GM12878 (cell line): Measurements from ENCODE around the gene MYOZ1. TPM values are rescaled to one million over a fixed set of nuclear protein-coding genes. Genes with fewer than 3 reads are reported as not detected.
A peak's percentile ranks its signal among the peaks of the same experiment; 100 is the strongest.

Experiments
- ATAC-seq: fragments of 200-7000 bp; cut with Tn5 transposase; 3 replicates; pipeline ENCODE4 v1.9.1; 2020; ENCODE audit warnings: mild to moderate bottlenecking, moderate library complexity
- BruUV-seq: library from RNA; stranded (reverse); fragments of 400-500 nt; replicated peaks from 2 replicates; lab custom pipeline; 2021; lab: Mats Ljungman, UMichigan
- CTCF ChIA-PET: fragments of 300-600 bp; sonication (Branson Sonifier 250); formaldehyde crosslinking; extraction: SDS; loops from one replicate; lab custom pipeline; 2021; ENCODE audit warnings: inconsistent platforms; lab: Yijun Ruan, JAX
- POLR2A ChIA-PET: fragments of 350-600 bp; formaldehyde crosslinking; extraction: SDS; loops from one replicate; lab custom pipeline; 2021; ENCODE audit warnings: inconsistent platforms; lab: Charles Lee
- RAD21 ChIA-PET: fragments of 300-600 bp; sonication (Branson Sonifier 250); formaldehyde crosslinking; loops from one replicate; lab custom pipeline; 2023; ENCODE audit warnings: antibody characterized with exemption; ENCODE audit not compliant: unreplicated experiment; lab: Charles Lee
- SMC1A ChIA-PET: fragments of 300-600 bp; sonication (Branson Sonifier 250); formaldehyde crosslinking; loops from one replicate; lab custom pipeline; 2023; ENCODE audit not compliant: unreplicated experiment, uncharacterized antibody; lab: Charles Lee
- DNase-seq: peaks from one replicate; pipeline ENCODE4 v3.0.0-alpha.2; 2011; ENCODE audit warnings: low read depth, low spot score
- FAIRE-seq: peaks from 3 replicates; lab custom pipeline; 2011; peaks lifted over from hg19 to GRCh38; lab: Jason Lieb, UNC
- H2AFZ ChIP-seq: 2 replicates; pipeline ENCODE4 v1.6.0; 2011; ENCODE audit warnings: low read depth, low read length, control low read depth; ENCODE audit not compliant: control insufficient read depth
- H3K27ac ChIP-seq: 2 replicates; pipeline ENCODE4 v1.5.1; 2011; ENCODE audit warnings: control low read depth; ENCODE audit not compliant: control insufficient read depth, insufficient read depth
- H3K27me3 ChIP-seq, 2 experiments: replicated peaks in 1 of 2; 2 replicates each; pipeline versions ENCODE4 v1.6.0 to v1.6.1; 2011; ENCODE audit warnings: low read length in 1 of 2; ENCODE audit not compliant: control insufficient read depth in 2 of 2, insufficient read depth in 2 of 2
- H3K36me3 ChIP-seq, 2 experiments: 2 replicates each; pipeline ENCODE4 v1.5.1; 2011; ENCODE audit warnings: low read length in 1 of 2; ENCODE audit not compliant: control insufficient read depth in 2 of 2, insufficient read depth in 2 of 2
- H3K4me1 ChIP-seq: 2 replicates; pipeline ENCODE4 v1.6.1; 2011; ENCODE audit warnings: mild to moderate bottlenecking, low read length, moderate library complexity, mixed read lengths; ENCODE audit not compliant: control insufficient read depth, insufficient read depth
- H3K4me2 ChIP-seq: 2 replicates; pipeline ENCODE4 v1.6.0; 2011; ENCODE audit warnings: control low read depth; ENCODE audit not compliant: control insufficient read depth, insufficient read depth
- H3K4me3 ChIP-seq: fragments of 200-600 bp; sonication (generic); 2 replicates; pipeline ENCODE4 v1.5.1; 2016
- H3K79me2 ChIP-seq: 2 replicates; pipeline ENCODE4 v1.6.0; 2011; ENCODE audit warnings: low read length; ENCODE audit not compliant: control insufficient read depth, insufficient read depth
- H3K9ac ChIP-seq: 2 replicates; pipeline ENCODE4 v1.8.0; 2011; ENCODE audit warnings: low read length, control low read depth, mixed read lengths; ENCODE audit not compliant: control insufficient read depth, insufficient read depth
- H3K9me3 ChIP-seq: replicated peaks from 3 replicates; pipeline ENCODE4 v1.5.1; 2011; ENCODE audit warnings: mild to moderate bottlenecking, low read length; ENCODE audit not compliant: control insufficient read depth, insufficient read depth
- H4K20me1 ChIP-seq: 2 replicates; pipeline ENCODE4 v1.6.0; 2011; ENCODE audit not compliant: control insufficient read depth, insufficient read depth
- BCL11A ChIP-seq: IDR thresholded peaks from 2 replicates; pipeline ENCODE4 v1.6.1; 2011; ENCODE audit warnings: low read depth, low read length
- CHD2 ChIP-seq: IDR thresholded peaks from 2 replicates; pipeline ENCODE4 v1.6.1; 2011; ENCODE audit warnings: low read depth, low read length, improper control_type of control experiment, borderline replicate concordance
- ETV6 ChIP-seq, 2 experiments: fragments of 450-650 bp in 1 of 2; IDR thresholded peaks in 1 of 2; conservative IDR thresholded peaks in 1 of 2; 2 replicates each; pipeline ENCODE4 v1.6.1; 2014; ENCODE audit warnings: antibody characterized with exemption in 1 of 2, borderline replicate concordance in 1 of 2, low read depth in 1 of 2, mild to moderate bottlenecking in 1 of 2, moderate library complexity in 1 of 2
- IKZF1 ChIP-seq: fragments of 450-650 bp; conservative IDR thresholded peaks from 2 replicates; pipeline ENCODE4 v1.6.1; 2017; ENCODE audit warnings: antibody characterized with exemption, mild to moderate bottlenecking
- JUNB ChIP-seq: IDR thresholded peaks from 2 replicates; pipeline ENCODE4 v1.6.1; 2016; ENCODE audit warnings: antibody characterized with exemption, mild to moderate bottlenecking
- MEF2A ChIP-seq: IDR thresholded peaks from 2 replicates; pipeline ENCODE4 v1.6.1; 2011; ENCODE audit warnings: low read depth, mild to moderate bottlenecking, low read length, moderate library complexity; ENCODE audit not compliant: insufficient read depth
- MYB ChIP-seq: fragments of 150-350 bp; IDR thresholded peaks from 2 replicates; pipeline ENCODE4 v1.6.1; 2014; ENCODE audit warnings: mild to moderate bottlenecking, low read depth, low read length, borderline replicate concordance
- NFIC ChIP-seq: IDR thresholded peaks from 2 replicates; pipeline ENCODE4 v1.6.1; 2012; ENCODE audit warnings: low read depth, mild to moderate bottlenecking, inconsistent platforms, low read length, moderate library complexity
- POLR2A ChIP-seq: IDR thresholded peaks from 2 replicates; pipeline ENCODE4 v1.6.1; 2011; ENCODE audit warnings: low read depth, mild to moderate bottlenecking, low read length
- SMARCA5 ChIP-seq: fragments of 450-650 bp; IDR thresholded peaks from 2 replicates; pipeline ENCODE4 v1.6.1; 2017; ENCODE audit warnings: mild to moderate bottlenecking
- STAT3 ChIP-seq: IDR thresholded peaks from 2 replicates; pipeline ENCODE4 v1.6.1; 2011; ENCODE audit warnings: low read depth, low read length, improper control_type of control experiment
- WGBS: methylation state at CpG from one replicate; pipeline ENCODE4 v1.1.6; 2016; ENCODE audit warnings: low lambda C conversion rate; ENCODE audit not compliant: insufficient replicate concordance, insufficient coverage; ENCODE audit errors: missing lambda C conversion rate; 5-methylcytosine and 5-hydroxymethylcytosine counted together
- in situ Hi-C: fragments of 300-500 bp; cut with MboI; formaldehyde crosslinking; loops from 9 replicates; pipeline ENCODE4 v1.14.3; 2018; ENCODE audit warnings: mixed read lengths
- intact Hi-C: fragments of 100-400 bp; cut with micrococcal nuclease; formaldehyde crosslinking; loops from one replicate; pipeline ENCODE4 v1.14.2; 2022; ENCODE audit not compliant: unreplicated experiment
- polyA plus RNA-seq, 11 experiments: library from polyadenylated mRNA; depleted of rRNA in 4 of 11; unstranded in 6 of 11; stranded (reverse) in 5 of 11; fragments of >200 nt; fragmentation: Nextera tagmentation in 4 of 11; fragmentation: Illumina TruSeq in 1 of 11; extraction: Ambion mirVana in 4 of 11; extraction: Trizol in 1 of 11; gene quantifications; 1 replicate in 1 of 11; 2 replicates in 10 of 11; pipeline versions ENCODE4 v1.2.1 to v1.2.3, GENCODE V29; 2011 to 2016; ENCODE audit warnings: inconsistent platforms in 2 of 11, missing spikeins in 2 of 11, low read depth in 1 of 11
- total RNA-seq, 4 experiments: library from RNA; depleted of rRNA in 3 of 4; stranded (reverse); fragments of >200 nt in 3 of 4; fragmentation: Illumina TruSeq in 1 of 4; extraction: Trizol in 1 of 4; gene quantifications; 2 replicates each; pipeline versions ENCODE4 v1.2.1 to v1.2.3, GENCODE V29; 2013 to 2021
- TF ChIP-seq, protein P1 (sequence below): IDR thresholded peaks from 2 replicates; pipeline ENCODE4 v1.6.1; 2011; ENCODE audit warnings: low read depth, low read length, improper control_type of control experiment, borderline replicate concordance
- TF ChIP-seq, protein P2 (sequence below): IDR thresholded peaks from 2 replicates; pipeline ENCODE4 v1.6.1; 2011; ENCODE audit warnings: borderline replicate concordance, low read depth, mild to moderate bottlenecking, moderate library complexity, mixed read lengths, low read length; ENCODE audit not compliant: insufficient read depth; ENCODE audit errors: extremely low read length
- TF ChIP-seq, protein P3 (sequence below): fragments of 450-650 bp; formaldehyde crosslinking; IDR thresholded peaks from 2 replicates; pipeline ENCODE4 v1.4.0; 2022; ENCODE audit warnings: mild to moderate bottlenecking, moderate library complexity

Gene MYOZ1
- total and polyA plus RNA-seq, 10 of the 15 experiments (the other 5 are each of a cell fraction or from before 2014, with no cell fraction given): 0.05 to 2.0 (median 0.62) TPM

DNA sequence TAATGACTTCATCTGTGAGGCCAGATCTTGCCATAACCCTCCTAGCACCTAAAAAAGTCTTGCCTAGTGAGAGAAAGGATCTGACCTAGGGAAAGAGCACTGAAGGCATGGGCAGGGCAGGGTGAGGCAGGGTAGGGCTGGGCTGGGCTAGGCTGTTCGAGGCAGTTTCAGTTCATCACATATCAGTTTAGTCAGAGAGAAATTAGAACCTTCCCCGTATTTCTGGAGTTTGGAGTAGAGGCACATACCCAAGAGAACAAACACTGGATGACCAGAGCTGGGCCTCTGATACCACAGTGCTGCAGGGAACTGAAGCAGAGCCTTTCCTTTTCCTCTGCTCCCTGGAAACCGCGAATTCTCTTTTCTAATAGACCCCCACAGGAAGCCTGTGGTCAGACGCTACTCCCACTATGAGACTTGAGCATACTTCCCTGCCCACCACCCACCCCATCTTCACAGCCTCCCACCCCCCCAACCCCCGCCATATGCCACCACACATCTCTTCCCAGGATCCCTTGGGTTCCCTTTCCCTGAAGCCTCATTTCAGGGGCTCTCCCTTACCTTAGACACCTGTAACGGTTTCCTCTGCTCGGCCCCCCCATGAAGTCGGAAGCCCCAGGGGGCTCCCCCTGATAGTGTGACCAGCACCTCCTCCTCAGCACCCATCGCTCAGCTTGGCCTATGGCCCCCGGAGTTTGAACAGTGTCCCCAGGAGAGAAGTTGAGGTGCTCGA, 14.1 kb upstream of the MYOZ1 start:
- 2% methylated on average over 11 of the region's 12 CpGs for WGBS
- no peak overlapping the region; the same call in 1 of the 2 replicates for H3K9ac ChIP-seq
- H3K27me3 ChIP-seq: no peaks in the 10 kb centered on the region
- ChIA-PET SMC1A (interaction anchor here (1.4 to 2.2 kb wide), 2 partner anchors 11 to 12 kb away, joined by 3 to 12 read pairs; no protein-coding TSS in a partner anchor), POLR2A (no interaction called here), RAD21 (interaction anchor here (1.4 to 3.2 kb wide), 2 partner anchors 11 to 88 kb away, joined by 3 to 12 read pairs; no protein-coding TSS in a partner anchor), CTCF (interaction anchor here (0.9 to 2.9 kb wide), 4 partner anchors 12 to 224 kb away, joined by 3 to 14 read pairs (median 7); no protein-coding TSS in a partner anchor)
- intact Hi-C loops (loop anchor here (10.0 kb wide), 1 partner anchor 129 kb away; the partner anchor contains the start of genes CHCHD1 and ZSWIM8), in situ Hi-C loops (no loop called here)
- FAIRE-seq (no peak), ATAC-seq (peak; percentile 57), DNase-seq (no peak)
- BruUV-seq: no TSS peak
- peak overlapping the region; percentile 60 for H2AFZ ChIP-seq
- H3K9me3 ChIP-seq: no peaks in the 10 kb centered on the region
- peak overlapping the region; percentile 50; the same call in 1 of the 2 replicates for H3K27ac ChIP-seq
- H4K20me1 ChIP-seq: no peaks in the 10 kb centered on the region
- no peaks in the 10 kb centered on the region for H3K79me2 ChIP-seq
- no peaks in the 10 kb centered on the region for H3K36me3 ChIP-seq
- peaks cover 23% of the 10 kb centered on the region for H3K4me1 ChIP-seq
- H3K4me3 ChIP-seq: peak overlapping the region; percentile 32; the same call in 1 of the 2 replicates
- peak overlapping the region; percentile 59 for H3K4me2 ChIP-seq
- TF ChIP-seq JUNB: 0 out of 2 replicates have a peak, but pooled peaks have one; percentile 13
- peak; percentile 45; the same call in 1 of the 2 replicates for TF ChIP-seq IKZF1
- peak in 1 of 2 experiments; percentile 55; a peak in 2 of 4 replicates for TF ChIP-seq ETV6 (conservative IDR thresholded peaks at IDR 0.05 in 1 of 2, IDR thresholded peaks at IDR 0.05 in 1 of 2; ENCODE audit: borderline replicate concordance in 1 of 2, low read depth in 1 of 2)
- TF ChIP-seq, protein P1, sequence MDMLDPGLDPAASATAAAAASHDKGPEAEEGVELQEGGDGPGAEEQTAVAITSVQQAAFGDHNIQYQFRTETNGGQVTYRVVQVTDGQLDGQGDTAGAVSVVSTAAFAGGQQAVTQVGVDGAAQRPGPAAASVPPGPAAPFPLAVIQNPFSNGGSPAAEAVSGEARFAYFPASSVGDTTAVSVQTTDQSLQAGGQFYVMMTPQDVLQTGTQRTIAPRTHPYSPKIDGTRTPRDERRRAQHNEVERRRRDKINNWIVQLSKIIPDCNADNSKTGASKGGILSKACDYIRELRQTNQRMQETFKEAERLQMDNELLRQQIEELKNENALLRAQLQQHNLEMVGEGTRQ: no peak
- no peak for TF ChIP-seq BCL11A
- TF ChIP-seq, protein P2, sequence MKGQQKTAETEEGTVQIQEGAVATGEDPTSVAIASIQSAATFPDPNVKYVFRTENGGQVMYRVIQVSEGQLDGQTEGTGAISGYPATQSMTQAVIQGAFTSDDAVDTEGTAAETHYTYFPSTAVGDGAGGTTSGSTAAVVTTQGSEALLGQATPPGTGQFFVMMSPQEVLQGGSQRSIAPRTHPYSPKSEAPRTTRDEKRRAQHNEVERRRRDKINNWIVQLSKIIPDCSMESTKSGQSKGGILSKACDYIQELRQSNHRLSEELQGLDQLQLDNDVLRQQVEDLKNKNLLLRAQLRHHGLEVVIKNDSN: no peak
- no peak; the same call in 1 of the 2 replicates for TF ChIP-seq NFIC
- no peak for TF ChIP-seq CHD2
- no peak for TF ChIP-seq STAT3
- TF ChIP-seq MEF2A: 0 out of 2 replicates have a peak, but pooled peaks have one; percentile 22
- no peak for TF ChIP-seq SMARCA5
- no peak for TF ChIP-seq POLR2A
- TF ChIP-seq, protein P3, sequence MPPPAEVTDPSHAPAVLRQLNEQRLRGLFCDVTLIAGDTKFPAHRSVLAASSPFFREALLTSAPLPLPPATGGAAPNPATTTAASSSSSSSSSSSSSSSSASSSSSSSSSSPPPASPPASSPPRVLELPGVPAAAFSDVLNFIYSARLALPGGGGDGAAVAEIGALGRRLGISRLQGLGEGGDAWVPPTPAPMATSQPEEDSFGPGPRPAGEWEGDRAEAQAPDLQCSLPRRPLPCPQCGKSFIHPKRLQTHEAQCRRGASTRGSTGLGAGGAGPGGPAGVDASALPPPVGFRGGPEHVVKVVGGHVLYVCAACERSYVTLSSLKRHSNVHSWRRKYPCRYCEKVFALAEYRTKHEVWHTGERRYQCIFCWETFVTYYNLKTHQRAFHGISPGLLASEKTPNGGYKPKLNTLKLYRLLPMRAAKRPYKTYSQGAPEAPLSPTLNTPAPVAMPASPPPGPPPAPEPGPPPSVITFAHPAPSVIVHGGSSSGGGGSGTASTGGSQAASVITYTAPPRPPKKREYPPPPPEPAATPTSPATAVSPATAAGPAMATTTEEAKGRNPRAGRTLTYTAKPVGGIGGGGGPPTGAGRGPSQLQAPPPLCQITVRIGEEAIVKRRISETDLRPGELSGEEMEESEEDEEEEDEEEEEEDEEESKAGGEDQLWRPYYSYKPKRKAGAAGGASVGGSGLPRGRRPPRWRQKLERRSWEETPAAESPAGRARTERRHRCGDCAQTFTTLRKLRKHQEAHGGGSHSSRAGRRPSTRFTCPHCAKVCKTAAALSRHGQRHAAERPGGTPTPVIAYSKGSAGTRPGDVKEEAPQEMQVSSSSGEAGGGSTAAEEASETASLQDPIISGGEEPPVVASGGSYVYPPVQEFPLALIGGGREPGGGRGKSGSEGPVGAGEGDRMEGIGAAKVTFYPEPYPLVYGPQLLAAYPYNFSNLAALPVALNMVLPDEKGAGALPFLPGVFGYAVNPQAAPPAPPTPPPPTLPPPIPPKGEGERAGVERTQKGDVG: no peak
- TF ChIP-seq MYB: no peak
